ENCODE measurements around the gene PHLPP1.

DNA sequence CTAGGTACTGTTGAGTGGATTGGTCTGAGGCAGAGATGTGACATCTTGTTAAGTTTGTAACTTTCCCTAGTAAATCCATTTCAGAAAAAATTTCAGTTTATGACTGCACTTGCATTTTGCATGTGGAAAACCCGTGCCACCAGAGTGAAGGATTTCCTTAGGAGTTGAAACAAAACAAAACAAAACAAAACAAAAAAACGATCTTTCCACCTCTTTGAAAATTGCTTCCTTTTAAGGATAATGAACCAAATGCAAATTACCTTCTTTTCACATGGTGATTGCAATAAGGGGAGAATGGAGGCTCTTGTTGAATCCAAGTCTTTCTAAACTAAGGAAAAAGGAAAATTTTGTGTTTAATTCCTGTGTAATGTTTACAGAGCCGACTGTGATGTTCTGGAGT lies 43.2 kb downstream of the PHLPP1 start:
- TF ChIP-seq, protein P1, sequence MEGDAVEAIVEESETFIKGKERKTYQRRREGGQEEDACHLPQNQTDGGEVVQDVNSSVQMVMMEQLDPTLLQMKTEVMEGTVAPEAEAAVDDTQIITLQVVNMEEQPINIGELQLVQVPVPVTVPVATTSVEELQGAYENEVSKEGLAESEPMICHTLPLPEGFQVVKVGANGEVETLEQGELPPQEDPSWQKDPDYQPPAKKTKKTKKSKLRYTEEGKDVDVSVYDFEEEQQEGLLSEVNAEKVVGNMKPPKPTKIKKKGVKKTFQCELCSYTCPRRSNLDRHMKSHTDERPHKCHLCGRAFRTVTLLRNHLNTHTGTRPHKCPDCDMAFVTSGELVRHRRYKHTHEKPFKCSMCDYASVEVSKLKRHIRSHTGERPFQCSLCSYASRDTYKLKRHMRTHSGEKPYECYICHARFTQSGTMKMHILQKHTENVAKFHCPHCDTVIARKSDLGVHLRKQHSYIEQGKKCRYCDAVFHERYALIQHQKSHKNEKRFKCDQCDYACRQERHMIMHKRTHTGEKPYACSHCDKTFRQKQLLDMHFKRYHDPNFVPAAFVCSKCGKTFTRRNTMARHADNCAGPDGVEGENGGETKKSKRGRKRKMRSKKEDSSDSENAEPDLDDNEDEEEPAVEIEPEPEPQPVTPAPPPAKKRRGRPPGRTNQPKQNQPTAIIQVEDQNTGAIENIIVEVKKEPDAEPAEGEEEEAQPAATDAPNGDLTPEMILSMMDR (IDR thresholded peaks at IDR 0.05): no peak
- TF ChIP-seq POLR2A (IDR thresholded peaks at IDR 0.05): no peak
